Hepatic stellate cell (primary cell): ENCODE results near the gene RAB11A.

Experiments used
- DNase-seq: peaks from one replicate; pipeline ENCODE4 v3.0.0; 2011; ENCODE audit warnings: low spot score

The RAB11A gene

GRCh38 chr15:65869126-65869953 is at the start of gene RAB11A:
RAB11A (plus strand) TSS chr15:65869491; CDS start chr15:65869586, 95 bp downstream.
- DNase-seq, result peak; percentile 92

GRCh38 chr15:65819563-65819960 is 49.7 kb upstream of the RAB11A start:
- DNase-seq, result no peak

GRCh38 chr15:65821070-65821469 is 48.2 kb upstream of the RAB11A start:
- DNase-seq, result no peak

- no peak for DNase-seq
Measured at GRCh38 chr15:65822316-65822715, 47.0 kb upstream of the RAB11A start.

GRCh38 chr15:65824031-65824743 is 45.1 kb upstream of the RAB11A start:
- DNase-seq, result peak; percentile 56

- no peak for DNase-seq
Measured at GRCh38 chr15:65824941-65825544, 44.2 kb upstream of the RAB11A start.

GRCh38 chr15:65827065-65827464 is 42.2 kb upstream of the RAB11A start:
- no peak for DNase-seq

- no peak for DNase-seq
Measured at GRCh38 chr15:65828585-65828984, 40.7 kb upstream of the RAB11A start.

GRCh38 chr15:65829130-65829764 is 40.0 kb upstream of the RAB11A start:
- DNase-seq, result no peak

- DNase-seq, result peak; percentile 83
Measured at GRCh38 chr15:65832549-65833364, 36.5 kb upstream of the RAB11A start.

GRCh38 chr15:65833501-65834205 is 35.6 kb upstream of the RAB11A start:
- no peak for DNase-seq

- DNase-seq, result no peak
Measured at GRCh38 chr15:65834603-65835282, 34.5 kb upstream of the RAB11A start.

- DNase-seq, result no peak
Measured at GRCh38 chr15:65835447-65835846, 33.8 kb upstream of the RAB11A start.

GRCh38 chr15:65836665-65837064 is 32.6 kb upstream of the RAB11A start:
- DNase-seq, result no peak

- DNase-seq, result no peak
Measured at GRCh38 chr15:65837301-65838294, 31.7 kb upstream of the RAB11A start.

GRCh38 chr15:65839354-65839901 is 29.9 kb upstream of the RAB11A start:
- no peak for DNase-seq

GRCh38 chr15:65839985-65840384 is 29.3 kb upstream of the RAB11A start:
- no peak for DNase-seq

GRCh38 chr15:65841121-65841930 is 28.0 kb upstream of the RAB11A start:
- no peak for DNase-seq
